ENCODE data around the gene TNFSF10. TPM values are rescaled to one million over a fixed set of nuclear protein-coding genes. Genes with fewer than 3 reads are reported as not detected.

Gene TNFSF10
- total RNA-seq, 4 donors from 2014 or later = 26.9 to 163 (median 37.4) TPM

DNA sequence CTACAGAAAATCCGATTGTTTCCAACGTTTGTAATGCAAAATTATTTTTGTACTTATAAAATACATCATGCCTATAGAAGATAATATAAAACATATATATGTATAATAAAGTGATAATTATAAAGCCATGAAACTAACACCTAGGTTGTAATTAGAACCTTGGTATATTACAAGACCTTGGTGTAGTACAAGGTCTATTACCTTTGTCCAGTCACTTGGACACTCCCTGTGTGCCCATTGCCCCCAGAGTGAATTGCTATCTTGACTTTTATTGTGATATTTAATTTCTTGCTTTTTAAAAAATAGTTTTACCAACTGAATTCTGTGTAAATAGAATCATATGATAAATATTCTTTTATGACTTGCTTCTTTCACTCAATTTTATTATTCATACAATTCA is 20.7 kb upstream of the TNFSF10 start:
- no peak for DNase-seq
- no peak for TF ChIP-seq POLR2A (IDR thresholded peaks at IDR 0.05)
- TF ChIP-seq, protein P1, sequence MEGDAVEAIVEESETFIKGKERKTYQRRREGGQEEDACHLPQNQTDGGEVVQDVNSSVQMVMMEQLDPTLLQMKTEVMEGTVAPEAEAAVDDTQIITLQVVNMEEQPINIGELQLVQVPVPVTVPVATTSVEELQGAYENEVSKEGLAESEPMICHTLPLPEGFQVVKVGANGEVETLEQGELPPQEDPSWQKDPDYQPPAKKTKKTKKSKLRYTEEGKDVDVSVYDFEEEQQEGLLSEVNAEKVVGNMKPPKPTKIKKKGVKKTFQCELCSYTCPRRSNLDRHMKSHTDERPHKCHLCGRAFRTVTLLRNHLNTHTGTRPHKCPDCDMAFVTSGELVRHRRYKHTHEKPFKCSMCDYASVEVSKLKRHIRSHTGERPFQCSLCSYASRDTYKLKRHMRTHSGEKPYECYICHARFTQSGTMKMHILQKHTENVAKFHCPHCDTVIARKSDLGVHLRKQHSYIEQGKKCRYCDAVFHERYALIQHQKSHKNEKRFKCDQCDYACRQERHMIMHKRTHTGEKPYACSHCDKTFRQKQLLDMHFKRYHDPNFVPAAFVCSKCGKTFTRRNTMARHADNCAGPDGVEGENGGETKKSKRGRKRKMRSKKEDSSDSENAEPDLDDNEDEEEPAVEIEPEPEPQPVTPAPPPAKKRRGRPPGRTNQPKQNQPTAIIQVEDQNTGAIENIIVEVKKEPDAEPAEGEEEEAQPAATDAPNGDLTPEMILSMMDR (IDR thresholded peaks at IDR 0.05) = no peak
- no peak overlapping the region for H3K27ac ChIP-seq
- H3K36me3 ChIP-seq = no peaks in the 10 kb centered on the region
- H3K4me3 ChIP-seq = no peak overlapping the region
- no peaks in the 10 kb centered on the region for H3K27me3 ChIP-seq
- H3K9me3 ChIP-seq = no peaks in the 10 kb centered on the region
- intact Hi-C loops (cut with DNase I; ENCODE audit: low total_unique reads) = no loop called here
- H3K4me1 ChIP-seq = no peaks in the 10 kb centered on the region

DNA sequence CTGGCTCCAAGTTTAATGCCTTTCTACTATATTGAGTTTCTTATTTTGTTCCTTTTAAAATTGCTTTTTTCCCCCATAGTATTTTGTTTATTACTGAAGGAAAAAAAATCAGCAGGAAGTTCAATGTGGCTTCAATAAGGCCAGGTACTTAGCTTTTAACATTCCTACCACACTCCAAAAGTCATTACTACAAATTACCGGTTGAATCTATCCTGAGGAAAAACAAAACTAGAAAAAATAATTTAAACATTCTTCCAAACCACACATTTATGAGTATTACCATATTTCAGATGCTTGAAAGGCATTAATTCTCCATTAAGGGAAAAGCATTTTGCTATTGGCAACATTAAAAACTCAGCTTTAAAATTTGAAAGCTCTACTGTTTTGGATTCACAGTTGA is 20.2 kb upstream of the TNFSF10 start:
- Histone ChIP-seq H3K27me3 (no peaks in the 10 kb centered on the region), H3K9me3 (no peaks in the 10 kb centered on the region), H3K4me1 (no peaks in the 10 kb centered on the region), H3K36me3 (no peaks in the 10 kb centered on the region), H3K4me3 (no peak overlapping the region), H3K27ac (no peak overlapping the region)
- DNase-seq = no peak
- no peak for TF ChIP-seq POLR2A (IDR thresholded peaks at IDR 0.05)
- TF ChIP-seq, protein P1 (IDR thresholded peaks at IDR 0.05) = no peak
- intact Hi-C loops (cut with DNase I; ENCODE audit: low total_unique reads) = no loop called here

DNA sequence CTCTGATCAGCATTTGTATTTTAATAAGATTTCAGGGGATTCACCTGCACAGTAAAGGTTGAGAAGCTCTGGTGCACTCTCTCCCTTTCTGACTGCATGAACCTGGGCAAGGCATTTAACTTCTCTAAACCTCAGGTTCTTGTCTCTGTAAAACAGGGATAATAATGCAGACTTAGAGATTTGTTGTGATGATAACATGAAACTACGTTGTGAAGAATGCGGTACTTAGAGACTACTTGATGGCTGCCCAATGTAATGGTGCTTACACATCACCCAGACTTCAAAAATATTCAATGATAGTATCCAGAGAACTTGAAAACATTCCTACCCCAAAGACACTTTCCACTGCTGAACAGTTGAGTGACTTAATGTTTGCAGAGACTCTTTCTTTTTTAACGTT is 19.8 kb upstream of the TNFSF10 start:
- Histone ChIP-seq H3K36me3 (no peaks in the 10 kb centered on the region), H3K27ac (no peak overlapping the region), H3K4me1 (no peaks in the 10 kb centered on the region), H3K4me3 (no peak overlapping the region), H3K27me3 (no peaks in the 10 kb centered on the region), H3K9me3 (no peaks in the 10 kb centered on the region)
- TF ChIP-seq POLR2A (IDR thresholded peaks at IDR 0.05) = no peak
- TF ChIP-seq, protein P1 (IDR thresholded peaks at IDR 0.05) = no peak
- intact Hi-C loops (cut with DNase I; ENCODE audit: low total_unique reads) = no loop called here
- DNase-seq = no peak

DNA sequence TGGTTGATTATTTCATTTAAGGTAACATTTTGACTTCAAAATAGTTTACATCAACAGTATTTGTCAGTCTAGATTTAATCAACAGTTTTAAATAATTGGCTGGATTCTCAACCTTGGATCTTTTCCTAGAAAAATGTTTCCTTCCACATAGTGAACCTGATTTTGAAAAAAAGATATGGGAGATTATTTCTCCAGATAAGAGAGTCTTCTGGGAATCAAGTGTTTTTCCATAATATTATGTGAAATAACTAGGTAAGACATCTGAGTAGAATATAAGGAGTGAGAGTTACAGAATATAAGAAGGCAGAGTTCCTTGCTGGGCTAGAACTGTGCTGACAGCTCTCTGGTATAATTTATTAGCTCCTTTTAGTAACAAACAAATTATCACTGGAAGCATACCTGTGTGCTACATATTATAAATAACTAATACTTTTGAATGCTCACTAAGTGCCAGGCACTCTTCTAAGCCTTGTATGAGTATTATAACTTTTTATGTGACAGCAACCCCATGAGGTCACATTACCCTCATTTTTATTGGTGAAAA is 18.8 kb upstream of the TNFSF10 start:
- no peak for DNase-seq
- Histone ChIP-seq H3K4me1 (no peaks in the 10 kb centered on the region), H3K36me3 (no peaks in the 10 kb centered on the region), H3K27ac (peak overlapping the region; percentile 9 to 39), H3K4me3 (no peak overlapping the region), H3K27me3 (no peaks in the 10 kb centered on the region), H3K9me3 (no peaks in the 10 kb centered on the region)
- intact Hi-C loops (cut with DNase I; ENCODE audit: low total_unique reads) = no loop called here
- TF ChIP-seq, protein P1 (IDR thresholded peaks at IDR 0.05) = no peak

DNA sequence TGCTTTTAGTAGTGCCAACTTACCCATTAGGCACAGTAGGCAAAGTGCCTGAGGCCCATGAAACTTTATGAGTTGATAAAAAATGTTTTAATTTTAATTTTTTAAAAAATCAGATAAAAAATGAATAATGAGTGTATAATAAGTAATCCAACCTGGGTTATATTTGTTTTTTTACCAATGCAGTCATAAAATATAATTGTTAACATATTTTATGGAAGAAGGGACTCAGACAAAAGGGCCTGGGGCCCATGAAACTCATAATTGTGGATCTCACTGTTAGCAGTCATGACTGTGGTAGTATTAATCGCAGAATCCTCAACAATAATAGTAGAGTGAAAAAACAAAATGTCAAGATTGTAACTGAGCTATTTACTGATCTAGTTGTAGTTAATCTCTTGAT is 16.8 kb upstream of the TNFSF10 start:
- no peaks in the 10 kb centered on the region for H3K9me3 ChIP-seq
- DNase-seq = no peak
- TF ChIP-seq, protein P1 (IDR thresholded peaks at IDR 0.05) = no peak
- TF ChIP-seq POLR2A (IDR thresholded peaks at IDR 0.05) = no peak
- no peaks in the 10 kb centered on the region for H3K36me3 ChIP-seq
- H3K4me1 ChIP-seq = no peaks in the 10 kb centered on the region
- no peaks in the 10 kb centered on the region for H3K27me3 ChIP-seq
- no peak overlapping the region for H3K4me3 ChIP-seq
- H3K27ac ChIP-seq = no peak overlapping the region
- intact Hi-C loops (cut with DNase I; ENCODE audit: low total_unique reads) = no loop called here
